SIG-M5 treated with dmso at 0.1 percent for 504 hours (cell line): Measurements from ENCODE around the gene ST8SIA5.

Experiments used
- DNase-seq: peaks from one replicate; lab custom pipeline; 2025; ENCODE audit not compliant: unreplicated experiment; lab: John Stamatoyannopoulos, UW

Gene ST8SIA5

DNA sequence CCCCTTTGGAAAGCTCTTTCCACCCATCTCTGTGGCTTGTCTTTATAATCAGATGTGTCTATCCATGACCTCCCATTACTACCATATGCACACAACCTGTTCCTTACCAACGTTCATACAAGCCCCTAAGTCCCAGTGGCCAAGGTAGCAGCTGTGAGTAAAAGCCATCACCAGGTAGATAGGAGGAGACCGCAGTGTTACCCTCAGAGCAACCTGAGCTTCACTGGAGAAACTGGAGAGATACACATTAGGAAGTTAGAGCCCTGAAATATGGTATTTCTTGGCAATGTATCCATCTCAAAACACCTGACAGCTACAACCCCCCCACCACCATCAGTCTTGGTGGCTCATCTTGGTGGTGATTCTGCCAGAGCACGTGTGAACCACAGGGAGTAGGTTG is 125.9 kb downstream of the ST8SIA5 start:
- no peak for DNase-seq

DNA sequence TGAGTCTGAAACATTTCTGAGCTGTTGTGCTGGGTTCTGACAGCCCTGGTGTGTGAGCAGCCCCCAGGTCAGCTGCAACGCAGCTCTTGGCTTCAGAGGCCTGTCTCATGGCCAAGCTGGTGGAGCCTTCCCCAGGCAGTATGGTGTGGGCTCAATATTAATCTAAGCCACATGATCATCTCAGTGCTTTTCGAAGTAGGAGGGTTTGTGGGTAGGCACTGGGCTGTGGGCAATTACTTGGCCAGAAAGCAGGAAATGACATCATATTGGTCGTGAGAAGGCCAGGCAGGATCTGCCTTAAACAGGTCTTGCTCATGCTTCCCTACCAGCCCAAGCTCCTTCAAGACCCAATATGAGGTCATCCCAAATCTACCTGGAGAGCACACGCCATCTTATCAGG is 126.7 kb downstream of the ST8SIA5 start:
- DNase-seq: no peak

DNA sequence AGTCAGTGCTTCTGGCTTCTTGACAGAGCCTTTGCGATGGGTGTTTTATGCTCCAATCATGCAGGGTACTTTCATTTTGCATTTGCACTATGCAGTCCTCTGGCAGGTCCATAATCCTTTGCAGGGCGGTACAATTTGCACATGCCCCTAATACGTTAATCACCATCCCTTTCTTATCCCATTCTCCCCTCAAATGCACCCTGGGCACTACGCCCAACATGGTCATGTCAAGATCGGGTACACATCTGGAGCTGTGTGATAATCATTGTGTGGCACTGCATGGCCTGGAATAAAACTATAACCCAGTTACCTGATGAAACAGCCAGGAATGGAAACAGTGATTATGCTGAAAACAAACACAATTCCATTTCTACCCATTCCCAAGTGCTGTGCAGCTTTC is 127.5 kb downstream of the ST8SIA5 start:
- DNase-seq: no peak

DNA sequence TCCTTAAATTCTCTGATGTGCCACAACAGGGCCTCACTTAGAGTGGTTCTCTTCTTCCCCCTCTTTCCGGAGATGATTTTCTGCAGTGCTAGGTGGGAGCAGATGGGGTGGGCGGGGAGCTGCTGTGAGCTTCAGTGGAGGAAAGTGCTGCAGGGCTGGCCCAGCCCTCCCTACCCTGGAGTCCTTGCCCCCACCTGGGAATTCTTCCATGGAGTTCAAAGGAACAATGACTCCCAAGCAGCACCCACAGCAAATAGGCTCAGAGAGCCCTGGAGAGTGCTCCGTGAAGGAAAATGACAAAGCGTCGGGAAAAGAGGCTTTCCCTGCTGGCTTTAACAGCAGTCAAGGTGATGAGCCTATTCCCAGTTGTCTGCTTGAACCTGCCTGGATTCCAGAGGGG is 128.6 kb downstream of the ST8SIA5 start:
- no peak for DNase-seq

DNA sequence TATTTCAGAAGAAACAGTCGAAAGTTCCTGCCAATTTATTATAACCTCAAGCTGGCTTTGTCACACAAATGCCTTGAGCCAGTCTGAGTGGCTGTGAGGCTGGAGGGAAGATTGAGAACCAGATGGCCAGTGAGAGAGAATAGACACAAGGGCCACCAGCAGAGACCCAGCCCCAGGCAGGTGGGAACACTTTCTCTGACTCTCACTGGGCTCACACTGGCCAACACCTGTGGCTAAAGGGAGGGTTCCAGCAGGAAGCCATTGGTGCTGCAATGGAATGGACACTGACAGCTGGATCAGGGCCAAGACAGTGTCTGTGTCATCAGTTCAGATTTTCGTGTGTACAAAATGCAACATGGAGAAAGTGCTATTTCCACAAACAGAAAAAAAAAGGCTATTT is 129.7 kb downstream of the ST8SIA5 start:
- no peak for DNase-seq

DNA sequence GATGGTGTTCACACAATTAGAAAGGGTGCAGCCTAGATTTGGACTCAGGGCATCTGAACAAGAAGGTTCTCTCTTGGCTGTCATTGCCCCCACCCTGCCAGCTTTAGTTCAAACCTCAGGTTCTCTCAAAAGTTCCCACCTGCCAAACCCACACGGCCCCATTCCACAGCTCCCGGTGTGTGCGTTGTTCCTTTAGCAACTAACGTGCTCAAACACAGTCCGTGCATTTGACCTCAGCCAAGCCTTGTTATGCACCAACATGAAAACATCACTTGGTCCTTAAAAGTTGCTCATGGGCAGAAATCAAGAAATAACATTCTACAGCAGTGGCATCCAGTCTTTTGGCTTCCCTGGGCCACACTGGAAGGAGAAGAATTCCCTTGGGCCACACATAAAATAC is 131.8 kb downstream of the ST8SIA5 start:
- DNase-seq: no peak

DNA sequence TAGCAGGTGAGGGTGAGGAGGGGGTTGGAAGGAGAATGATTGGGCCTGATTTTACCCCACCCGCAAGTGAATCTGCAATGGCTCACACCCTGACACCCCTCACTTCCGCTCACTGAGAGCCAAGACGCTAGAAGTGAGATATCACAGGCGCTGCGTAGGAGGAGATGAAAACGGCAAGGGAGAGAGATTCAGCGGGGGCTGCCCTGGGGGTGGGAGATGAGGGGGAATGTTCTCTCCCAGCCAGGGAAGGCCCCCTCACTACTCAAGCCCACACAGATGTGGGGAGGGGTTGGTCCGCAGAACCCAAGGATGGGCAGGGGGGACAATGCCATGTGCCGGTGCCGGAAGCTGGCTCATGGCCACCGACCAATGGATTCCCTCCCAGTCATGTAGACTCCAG is 132.7 kb downstream of the ST8SIA5 start:
- no peak for DNase-seq

DNA sequence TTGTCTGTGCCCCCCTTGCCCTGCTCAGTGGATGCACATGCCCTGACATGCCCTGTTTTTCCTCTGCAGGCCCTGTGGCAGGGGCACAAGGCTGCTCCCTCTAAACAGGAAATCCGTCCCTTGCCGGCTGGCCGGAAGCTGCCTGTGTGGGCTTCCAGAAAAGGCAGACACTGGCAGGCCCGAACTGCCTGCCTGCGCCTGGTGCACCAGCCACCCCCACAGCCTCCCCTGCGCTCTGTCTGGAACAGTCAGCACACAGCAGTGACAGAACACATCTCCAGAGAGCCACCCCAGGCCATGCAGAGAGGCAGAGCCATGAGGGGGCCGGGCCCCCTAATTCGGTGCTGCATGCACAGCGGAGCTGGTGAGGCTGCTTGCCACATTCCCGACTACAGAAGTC is 133.3 kb downstream of the ST8SIA5 start:
- DNase-seq: no peak

DNA sequence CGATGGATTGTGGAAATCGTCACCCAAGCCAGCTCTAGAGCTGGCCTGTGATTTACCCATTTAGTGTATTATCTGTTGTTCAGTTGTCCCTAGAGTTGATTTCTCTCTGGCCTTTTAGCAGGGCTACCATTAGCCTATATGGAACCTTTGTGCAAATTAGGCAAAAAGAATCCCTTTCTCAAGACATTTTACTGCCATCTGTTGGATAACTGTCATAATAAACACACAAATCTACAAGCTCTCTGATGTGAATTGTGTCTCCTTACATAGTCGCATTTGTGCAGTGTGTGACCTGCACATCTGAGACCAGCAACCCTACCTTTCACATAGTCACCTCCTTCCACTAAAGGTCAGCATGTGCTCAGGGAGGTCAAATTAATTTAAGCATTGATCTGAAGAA is 133.9 kb downstream of the ST8SIA5 start:
- peak; percentile 19 for DNase-seq

DNA sequence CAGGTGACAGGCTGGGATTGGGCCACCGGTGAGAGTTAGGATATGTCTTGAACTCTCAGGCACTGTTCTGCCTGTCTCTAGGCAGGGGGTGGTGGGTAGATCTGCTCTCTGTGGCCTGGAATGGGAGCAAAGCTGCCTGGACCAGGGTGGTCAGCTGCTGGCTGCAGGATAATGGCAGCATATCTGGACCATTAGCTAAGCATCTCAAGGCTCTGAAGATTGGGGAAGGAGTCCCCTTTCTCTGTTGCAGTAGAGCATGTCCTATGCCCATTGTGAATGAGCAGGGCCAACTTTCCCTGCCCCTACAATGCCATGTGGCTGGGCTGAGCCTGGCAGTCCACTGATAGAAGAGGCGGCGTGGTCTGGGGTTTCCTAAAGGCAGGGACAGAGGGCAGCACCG is 134.4 kb downstream of the ST8SIA5 start:
- DNase-seq: no peak

DNA sequence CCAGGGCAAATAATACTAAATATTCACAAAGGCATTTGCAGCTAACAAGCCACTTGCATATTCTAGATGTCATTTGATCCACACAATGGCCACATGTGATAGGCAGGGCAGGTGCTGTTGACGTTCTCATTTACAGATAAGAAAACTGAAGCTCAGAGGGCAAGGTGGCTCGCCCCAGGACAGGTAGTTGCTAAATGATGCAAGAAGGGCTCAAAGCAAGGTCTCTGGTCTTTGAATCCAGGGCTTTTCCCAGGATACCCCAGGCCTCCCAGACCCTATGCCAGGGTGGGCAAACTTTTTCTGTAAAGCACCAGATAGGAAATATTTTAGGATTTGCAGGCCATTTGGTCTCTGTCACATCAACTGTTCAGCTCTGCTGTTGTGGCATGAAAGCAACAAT is 135.0 kb downstream of the ST8SIA5 start:
- no peak for DNase-seq

DNA sequence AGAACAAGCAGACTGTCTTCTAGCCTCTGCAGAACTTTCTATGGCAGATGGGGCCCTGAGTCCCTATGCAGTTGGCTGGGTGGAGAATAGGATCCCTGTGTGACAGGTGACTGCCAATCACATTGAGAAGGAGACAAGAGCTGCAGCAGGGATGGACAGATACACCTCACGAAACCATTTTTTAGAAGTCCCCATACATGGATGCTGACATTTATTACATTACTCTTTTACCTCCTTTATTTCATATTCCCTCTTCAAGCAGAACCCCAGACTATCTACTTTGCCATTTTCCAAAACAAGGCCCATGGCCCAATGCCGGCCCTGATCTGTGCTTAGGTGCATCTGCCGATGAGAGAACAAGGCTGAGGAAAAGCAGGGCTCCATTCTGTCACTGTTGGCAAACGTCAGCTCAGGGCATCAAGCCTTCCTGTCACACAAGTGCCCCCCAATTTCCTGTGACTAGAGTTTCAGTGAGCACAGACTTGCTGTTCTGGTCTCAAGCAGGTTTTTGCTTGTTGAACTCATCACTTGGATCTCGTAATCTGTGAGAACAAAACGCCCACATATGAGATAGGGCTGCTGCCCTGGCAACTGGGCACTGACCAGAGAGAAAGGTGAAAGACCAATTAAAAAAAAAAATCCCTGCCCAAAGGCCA is 135.6 kb downstream of the ST8SIA5 start:
- no peak for DNase-seq

DNA sequence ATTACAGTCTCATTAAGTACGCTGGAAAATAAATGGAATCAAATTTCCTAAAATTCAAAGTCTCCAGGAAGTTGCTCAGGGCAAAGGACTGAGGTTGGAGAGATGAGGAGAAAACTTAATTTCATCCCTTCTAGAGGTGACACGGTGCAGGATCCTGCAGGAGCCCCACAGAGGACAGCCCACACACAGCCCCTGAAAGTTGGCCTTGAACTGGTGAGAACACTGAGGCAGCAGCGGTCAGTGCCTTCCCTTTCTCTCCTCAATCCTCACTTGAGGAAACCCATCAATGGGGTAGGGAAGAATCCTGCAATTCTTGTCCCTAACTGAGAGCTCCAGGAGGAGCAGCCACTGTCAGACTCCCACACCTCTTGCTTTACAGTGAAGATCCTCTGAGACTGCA is 137.3 kb downstream of the ST8SIA5 start:
- DNase-seq: no peak
